Measurements from ENCODE around the gene BAIAP2.

The BAIAP2 gene

GRCh38 chr17:81034779-81035520, at the start of gene BAIAP2:
Gene BAIAP2 (plus strand): TSS chr17:81035151. CDS start chr17:81035255, 104 bp downstream.
- DNase-seq (ENCODE audit: low read depth) = no peak

- no peak for DNase-seq (ENCODE audit: low read depth)
Observed at GRCh38 chr17:80986046-80986445, 48.9 kb upstream of the BAIAP2 start.

GRCh38 chr17:80986816-80987475, 48.0 kb upstream of the BAIAP2 start:
- no peak for DNase-seq (ENCODE audit: low read depth)

- no peak for DNase-seq (ENCODE audit: low read depth)
Observed at GRCh38 chr17:80987941-80988461, 47.0 kb upstream of the BAIAP2 start.

- no peak for DNase-seq (ENCODE audit: low read depth)
Observed at GRCh38 chr17:80989586-80989913, 45.4 kb upstream of the BAIAP2 start.

- no peak for DNase-seq (ENCODE audit: low read depth)
Observed at GRCh38 chr17:80990921-80991644, 43.9 kb upstream of the BAIAP2 start.

- DNase-seq (ENCODE audit: low read depth) = no peak
Observed at GRCh38 chr17:80991645-80992076, 43.3 kb upstream of the BAIAP2 start, which contains the start of gene CHMP6. Gene CHMP6 (plus strand): TSS chr17:80991841. CDS start chr17:80991919, 78 bp downstream.

GRCh38 chr17:80992077-80992947, 42.6 kb upstream of the BAIAP2 start:
- no peak for DNase-seq (ENCODE audit: low read depth)

- DNase-seq (ENCODE audit: low read depth) = no peak
Observed at GRCh38 chr17:80992948-80993624, 41.9 kb upstream of the BAIAP2 start.

- no peak for DNase-seq (ENCODE audit: low read depth)
Observed at GRCh38 chr17:80995131-80995530, 39.8 kb upstream of the BAIAP2 start.

GRCh38 chr17:80996422-80997305, 38.3 kb upstream of the BAIAP2 start:
- DNase-seq (ENCODE audit: low read depth) = no peak

- DNase-seq (ENCODE audit: low read depth) = no peak
Observed at GRCh38 chr17:80997424-80998117, 37.4 kb upstream of the BAIAP2 start.

GRCh38 chr17:80998118-80998747, 36.7 kb upstream of the BAIAP2 start:
- no peak for DNase-seq (ENCODE audit: low read depth)

- no peak for DNase-seq (ENCODE audit: low read depth)
Observed at GRCh38 chr17:80998748-80999535, 36.0 kb upstream of the BAIAP2 start.

- DNase-seq (ENCODE audit: low read depth) = no peak
Observed at GRCh38 chr17:80999536-81000333, 35.2 kb upstream of the BAIAP2 start.

- DNase-seq (ENCODE audit: low read depth) = no peak
Observed at GRCh38 chr17:81000334-81000630, 34.7 kb upstream of the BAIAP2 start.

- no peak for DNase-seq (ENCODE audit: low read depth)
Observed at GRCh38 chr17:81000631-81001357, 34.2 kb upstream of the BAIAP2 start.

All from GM04503 (cell line).